ENCODE data around the gene ASCC1.

Gene ASCC1

DNA sequence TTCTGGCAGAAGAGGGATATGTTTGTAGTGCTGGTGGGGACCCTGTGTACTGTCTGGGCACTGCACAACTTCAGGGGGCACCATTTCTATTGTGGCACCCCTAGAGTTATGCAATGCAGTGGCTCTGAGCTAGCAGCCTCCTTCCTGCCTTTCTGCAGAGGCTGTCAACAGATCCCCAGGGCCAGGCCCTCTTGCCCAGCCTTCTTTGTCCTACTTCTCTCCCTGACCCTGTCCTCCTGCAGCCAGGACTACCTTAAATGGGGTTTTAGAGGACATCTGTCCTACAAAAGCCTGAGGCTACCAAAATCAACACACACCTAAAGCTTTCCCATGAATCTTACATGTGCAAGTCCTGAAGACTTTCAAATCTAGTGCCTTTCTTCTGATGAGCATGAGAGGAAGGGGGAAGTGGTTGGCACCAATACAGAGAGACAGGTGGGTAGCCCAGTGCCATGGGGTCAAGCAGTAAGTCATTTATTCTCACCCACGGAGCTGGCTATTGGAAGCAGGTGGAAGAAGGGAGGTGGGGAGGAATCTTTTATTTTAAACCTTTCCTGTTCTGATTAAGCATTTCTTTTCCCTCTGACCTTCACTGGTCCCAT is 130.1 kb downstream of the ASCC1 start:
- Histone ChIP-seq H3K4me1 (ENCODE audit: control insufficient read depth, insufficient read depth, low read length) (peaks cover 17% of the 10 kb centered on the region), H3K4me3 (ENCODE audit: low read length) (no peak overlapping the region), H3K36me3 (ENCODE audit: control insufficient read depth, insufficient read depth, low read length, severe bottlenecking) (no peaks in the 10 kb centered on the region), H3K27me3 (replicated peaks; ENCODE audit: control insufficient read depth, insufficient read depth, low read length) (peaks cover 33% of the 10 kb centered on the region), H3K9me3 (ENCODE audit: control insufficient read depth, low read length) (no peaks in the 10 kb centered on the region), H3K9ac (ENCODE audit: low read length) (no peak overlapping the region)
- DNase-seq (ENCODE audit: low read depth): no peak

DNA sequence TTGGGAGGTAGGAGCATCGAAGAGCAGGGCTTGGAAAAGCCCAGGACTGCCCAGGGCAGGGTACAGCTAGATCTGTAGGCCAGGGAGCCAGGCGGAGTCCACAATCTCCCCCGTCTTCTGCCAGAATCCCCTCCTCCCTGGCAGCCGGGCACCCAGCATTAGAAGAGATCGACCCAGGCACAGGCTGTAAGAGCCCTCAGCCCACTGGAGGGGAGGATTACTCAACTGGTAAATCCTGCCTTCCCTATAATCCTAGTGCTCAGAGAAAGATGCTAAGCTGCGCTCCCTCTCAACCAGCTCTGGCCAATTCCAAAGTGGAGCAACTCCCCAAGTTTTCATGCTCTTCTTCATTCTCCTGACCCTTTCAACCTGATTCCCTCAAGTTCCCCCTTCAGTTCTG is 130.9 kb downstream of the ASCC1 start:
- no peak for DNase-seq (ENCODE audit: low read depth)
- H3K9me3 ChIP-seq (ENCODE audit: control insufficient read depth, low read length): no peaks in the 10 kb centered on the region
- peaks cover 29% of the 10 kb centered on the region for H3K27me3 ChIP-seq (replicated peaks; ENCODE audit: control insufficient read depth, insufficient read depth, low read length)
- H3K36me3 ChIP-seq (ENCODE audit: control insufficient read depth, insufficient read depth, low read length, severe bottlenecking): no peaks in the 10 kb centered on the region
- no peak overlapping the region for H3K4me3 ChIP-seq (ENCODE audit: low read length)
- peaks cover 17% of the 10 kb centered on the region for H3K4me1 ChIP-seq (ENCODE audit: control insufficient read depth, insufficient read depth, low read length)
- H3K9ac ChIP-seq (ENCODE audit: low read length): no peak overlapping the region

GRCh38 chr10:72083790-72084459 is 132.2 kb downstream of the ASCC1 start:
- H3K36me3 ChIP-seq (ENCODE audit: control insufficient read depth, insufficient read depth, low read length, severe bottlenecking): no peaks in the 10 kb centered on the region
- H3K9ac ChIP-seq (ENCODE audit: low read length): no peak overlapping the region
- peaks cover 16% of the 10 kb centered on the region for H3K4me1 ChIP-seq (ENCODE audit: control insufficient read depth, insufficient read depth, low read length)
- H3K27me3 ChIP-seq (replicated peaks; ENCODE audit: control insufficient read depth, insufficient read depth, low read length): peaks cover 24% of the 10 kb centered on the region
- no peak overlapping the region for H3K4me3 ChIP-seq (ENCODE audit: low read length)
- H3K9me3 ChIP-seq (ENCODE audit: control insufficient read depth, low read length): no peaks in the 10 kb centered on the region
- DNase-seq (ENCODE audit: low read depth): no peak

- H3K4me3 ChIP-seq (ENCODE audit: low read length): no peak overlapping the region
- H3K27me3 ChIP-seq (replicated peaks; ENCODE audit: control insufficient read depth, insufficient read depth, low read length): peaks cover 16% of the 10 kb centered on the region
- H3K9me3 ChIP-seq (ENCODE audit: control insufficient read depth, low read length): no peaks in the 10 kb centered on the region
- no peaks in the 10 kb centered on the region for H3K36me3 ChIP-seq (ENCODE audit: control insufficient read depth, insufficient read depth, low read length, severe bottlenecking)
- DNase-seq (ENCODE audit: low read depth): no peak
- no peak overlapping the region for H3K9ac ChIP-seq (ENCODE audit: low read length)
- H3K4me1 ChIP-seq (ENCODE audit: control insufficient read depth, insufficient read depth, low read length): peaks cover 8% of the 10 kb centered on the region
These were observed 133.0 kb downstream of the ASCC1 start for GRCh38 chr10:72082856-72083789.

- no peaks in the 10 kb centered on the region for H3K9me3 ChIP-seq (ENCODE audit: control insufficient read depth, low read length)
- H3K36me3 ChIP-seq (ENCODE audit: control insufficient read depth, insufficient read depth, low read length, severe bottlenecking): no peaks in the 10 kb centered on the region
- peaks cover 12% of the 10 kb centered on the region for H3K27me3 ChIP-seq (replicated peaks; ENCODE audit: control insufficient read depth, insufficient read depth, low read length)
- no peak for DNase-seq (ENCODE audit: low read depth)
- H3K4me3 ChIP-seq (ENCODE audit: low read length): no peak overlapping the region
- H3K9ac ChIP-seq (ENCODE audit: low read length): no peak overlapping the region
- H3K4me1 ChIP-seq (ENCODE audit: control insufficient read depth, insufficient read depth, low read length): no peaks in the 10 kb centered on the region
These were observed 134.1 kb downstream of the ASCC1 start for GRCh38 chr10:72081772-72082590.

GRCh38 chr10:72081210-72081609 is 134.9 kb downstream of the ASCC1 start:
- Histone ChIP-seq H3K9me3 (ENCODE audit: control insufficient read depth, low read length) (no peaks in the 10 kb centered on the region), H3K36me3 (ENCODE audit: control insufficient read depth, insufficient read depth, low read length, severe bottlenecking) (no peaks in the 10 kb centered on the region), H3K9ac (ENCODE audit: low read length) (no peak overlapping the region), H3K4me3 (ENCODE audit: low read length) (no peak overlapping the region), H3K27me3 (replicated peaks; ENCODE audit: control insufficient read depth, insufficient read depth, low read length) (peaks cover 9% of the 10 kb centered on the region), H3K4me1 (ENCODE audit: control insufficient read depth, insufficient read depth, low read length) (no peaks in the 10 kb centered on the region)
- DNase-seq (ENCODE audit: low read depth): no peak

- no peaks in the 10 kb centered on the region for H3K9me3 ChIP-seq (ENCODE audit: control insufficient read depth, low read length)
- H3K4me3 ChIP-seq (ENCODE audit: low read length): no peak overlapping the region
- H3K36me3 ChIP-seq (ENCODE audit: control insufficient read depth, insufficient read depth, low read length, severe bottlenecking): no peaks in the 10 kb centered on the region
- no peak overlapping the region for H3K9ac ChIP-seq (ENCODE audit: low read length)
- H3K4me1 ChIP-seq (ENCODE audit: control insufficient read depth, insufficient read depth, low read length): no peaks in the 10 kb centered on the region
- H3K27me3 ChIP-seq (replicated peaks; ENCODE audit: control insufficient read depth, insufficient read depth, low read length): peaks cover 5% of the 10 kb centered on the region
- DNase-seq (ENCODE audit: low read depth): no peak
These were observed 135.8 kb downstream of the ASCC1 start for GRCh38 chr10:72080042-72080975.

DNA sequence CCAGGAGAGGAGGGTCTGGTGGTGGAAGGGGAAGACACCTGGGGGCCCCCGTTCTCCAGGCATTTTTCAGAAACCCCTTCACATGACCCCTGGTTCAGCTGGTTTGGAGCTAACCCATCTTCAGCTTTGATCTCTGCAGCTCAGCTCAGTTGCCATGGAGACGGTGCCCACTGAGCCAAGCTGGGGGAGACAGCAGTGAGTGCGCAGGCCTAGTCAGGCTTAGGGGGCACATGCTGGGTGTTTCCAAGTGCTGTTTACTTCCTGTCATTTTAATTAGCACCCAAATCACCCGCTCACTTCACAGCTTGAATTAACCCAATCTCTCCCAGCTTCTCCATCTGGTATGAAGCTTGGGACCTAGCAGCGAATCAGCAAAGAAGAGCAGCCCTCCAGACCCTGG is 136.7 kb downstream of the ASCC1 start:
- no peak overlapping the region for H3K9ac ChIP-seq (ENCODE audit: low read length)
- H3K27me3 ChIP-seq (replicated peaks; ENCODE audit: control insufficient read depth, insufficient read depth, low read length): peaks cover 7% of the 10 kb centered on the region
- H3K9me3 ChIP-seq (ENCODE audit: control insufficient read depth, low read length): no peaks in the 10 kb centered on the region
- no peaks in the 10 kb centered on the region for H3K4me1 ChIP-seq (ENCODE audit: control insufficient read depth, insufficient read depth, low read length)
- no peak overlapping the region for H3K4me3 ChIP-seq (ENCODE audit: low read length)
- DNase-seq (ENCODE audit: low read depth): no peak
- no peaks in the 10 kb centered on the region for H3K36me3 ChIP-seq (ENCODE audit: control insufficient read depth, insufficient read depth, low read length, severe bottlenecking)

DNA sequence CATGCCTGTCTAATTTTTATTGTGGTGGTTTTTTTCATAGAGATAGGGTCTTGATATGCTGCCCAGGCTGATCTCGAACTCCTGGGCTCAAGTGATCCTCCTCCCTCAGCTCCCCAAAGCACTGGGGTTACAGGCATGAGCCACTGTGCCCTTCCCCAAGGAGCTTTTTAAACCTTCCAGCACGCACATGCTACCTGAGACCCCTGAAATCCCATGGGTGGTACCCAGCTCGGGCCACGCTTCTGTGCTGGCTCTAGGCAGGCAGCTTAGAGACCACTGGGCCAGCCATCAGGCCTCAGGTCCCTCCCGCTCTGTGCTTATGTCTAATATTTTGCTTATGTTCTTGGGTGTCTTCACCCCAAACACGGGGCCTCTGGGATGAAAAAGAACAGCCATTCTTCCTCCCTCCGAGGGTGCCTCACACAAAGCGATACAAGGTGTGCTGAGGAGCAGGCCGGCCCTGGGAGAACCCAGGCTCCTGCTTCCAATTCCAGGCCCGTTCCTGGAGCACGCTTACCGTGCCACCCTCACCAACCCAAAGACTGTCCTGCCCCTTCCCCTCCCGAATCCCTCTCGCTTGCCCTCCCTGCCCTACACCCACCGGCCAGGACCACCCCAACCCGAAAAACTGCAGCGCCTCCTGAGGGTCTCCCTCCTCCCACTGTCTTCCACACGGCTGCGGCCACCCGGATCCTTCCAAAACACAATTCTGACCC is 138.6 kb downstream of the ASCC1 start:
- no peaks in the 10 kb centered on the region for H3K4me1 ChIP-seq (ENCODE audit: control insufficient read depth, insufficient read depth, low read length)
- no peak overlapping the region for H3K9ac ChIP-seq (ENCODE audit: low read length)
- DNase-seq (ENCODE audit: low read depth): no peak
- H3K27me3 ChIP-seq (replicated peaks; ENCODE audit: control insufficient read depth, insufficient read depth, low read length): peaks cover 15% of the 10 kb centered on the region
- H3K36me3 ChIP-seq (ENCODE audit: control insufficient read depth, insufficient read depth, low read length, severe bottlenecking): no peaks in the 10 kb centered on the region
- H3K9me3 ChIP-seq (ENCODE audit: control insufficient read depth, low read length): no peaks in the 10 kb centered on the region
- no peak overlapping the region for H3K4me3 ChIP-seq (ENCODE audit: low read length)

DNA sequence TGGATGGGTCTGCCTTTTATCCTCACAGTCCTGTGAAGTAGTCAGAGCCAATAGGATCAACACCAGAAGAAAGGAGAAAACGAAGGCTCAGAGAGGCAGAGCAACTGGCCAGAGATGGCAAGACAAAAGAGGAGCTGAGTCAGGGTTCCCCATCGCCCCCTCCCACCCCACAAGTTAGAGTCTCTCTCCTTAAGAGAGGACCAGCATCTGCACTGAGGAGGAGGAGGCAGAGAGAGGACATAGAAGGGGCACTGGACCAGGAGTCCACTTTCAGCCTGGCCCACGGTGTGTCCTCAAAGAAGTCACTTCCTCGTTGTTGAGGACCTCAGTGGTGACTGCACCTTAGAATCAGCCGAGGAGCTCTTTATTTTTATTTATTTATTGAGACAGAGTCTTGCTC is 139.3 kb downstream of the ASCC1 start:
- H3K4me3 ChIP-seq (ENCODE audit: low read length): no peak overlapping the region
- no peaks in the 10 kb centered on the region for H3K4me1 ChIP-seq (ENCODE audit: control insufficient read depth, insufficient read depth, low read length)
- no peaks in the 10 kb centered on the region for H3K36me3 ChIP-seq (ENCODE audit: control insufficient read depth, insufficient read depth, low read length, severe bottlenecking)
- H3K9me3 ChIP-seq (ENCODE audit: control insufficient read depth, low read length): peaks cover 2% of the 10 kb centered on the region
- no peak overlapping the region for H3K9ac ChIP-seq (ENCODE audit: low read length)
- peaks cover 13% of the 10 kb centered on the region for H3K27me3 ChIP-seq (replicated peaks; ENCODE audit: control insufficient read depth, insufficient read depth, low read length)
- no peak for DNase-seq (ENCODE audit: low read depth)
